WTC11 (cell line): Measurements from ENCODE around the gene RAB32. TPM values are rescaled to one million over a fixed set of nuclear protein-coding genes. Genes with fewer than 3 reads are reported as not detected.

Experiments used
- ATAC-seq: fragments of 200-7000 bp; cut with Tn5 transposase; 2 replicates; pipeline ENCODE4 v1.10.0; 2021; ENCODE audit warnings: mild to moderate bottlenecking, moderate library complexity
- CTCF ChIA-PET: fragments of 300-600 bp; sonication (Branson Sonifier 250); formaldehyde crosslinking; loops from one replicate; lab custom pipeline; 2021; ENCODE audit warnings: antibody characterized with exemption; lab: Charles Lee
- POLR2A ChIA-PET: fragments of 350-600 bp; sonication (Branson Sonifier 250); formaldehyde crosslinking; loops from one replicate; lab custom pipeline; 2021; ENCODE audit warnings: antibody characterized with exemption; lab: Charles Lee
- DNase-seq: peaks from one replicate; pipeline ENCODE4 v3.0.0; 2021; ENCODE audit warnings: low spot score
- H3K27ac Mint-ChIP-seq: 2 replicates; pipeline ENCODE4 v1.8.0; 2021; ENCODE audit warnings: mixed read lengths
- H3K27me3 Mint-ChIP-seq: 2 replicates; pipeline ENCODE4 v1.8.0; 2021; ENCODE audit warnings: low read depth, mild to moderate bottlenecking, moderate library complexity, mixed read lengths
- H3K36me3 Mint-ChIP-seq: 2 replicates; pipeline ENCODE4 v1.8.0; 2021; ENCODE audit warnings: mixed read lengths
- H3K4me1 Mint-ChIP-seq: 2 replicates; pipeline ENCODE4 v1.8.0; 2022; ENCODE audit warnings: mixed read lengths
- H3K4me3 Mint-ChIP-seq: 2 replicates; pipeline ENCODE4 v1.8.0; 2021; ENCODE audit warnings: mild to moderate bottlenecking, moderate library complexity, mixed read lengths
- H3K9me3 Mint-ChIP-seq: 2 replicates; pipeline ENCODE4 v1.8.0; 2021; ENCODE audit warnings: mixed read lengths
- CREB1 ChIP-seq: sonication (generic); formaldehyde crosslinking; IDR thresholded peaks from 2 replicates; pipeline ENCODE4 v1.8.0; 2023; ENCODE audit warnings: mild to moderate bottlenecking, missing genetic modification reagents
- JAZF1 ChIP-seq: fragments of 250-450 bp; sonication (Bioruptor Pico); IDR thresholded peaks from 2 replicates; pipeline ENCODE4 v1.9.0; 2021; ENCODE audit warnings: moderate library complexity, mild to moderate bottlenecking, inconsistent platforms
- MYBL2 ChIP-seq: sonication (generic); formaldehyde crosslinking; IDR thresholded peaks from 2 replicates; pipeline ENCODE4 v1.8.1; 2023; ENCODE audit warnings: mild to moderate bottlenecking, moderate library complexity, missing genetic modification reagents
- NFYB ChIP-seq: sonication (generic); formaldehyde crosslinking; conservative IDR thresholded peaks from 2 replicates; pipeline ENCODE4 v1.8.0; 2022; ENCODE audit warnings: low read depth, missing genetic modification reagents
- NR1H2 ChIP-seq: sonication (generic); formaldehyde crosslinking; IDR thresholded peaks from 2 replicates; pipeline ENCODE4 v1.9.0; 2021; ENCODE audit warnings: mild to moderate bottlenecking, moderate library complexity, missing genetic modification reagents
- OVOL2 ChIP-seq: fragments of 250-450 bp; sonication (Bioruptor Pico); IDR thresholded peaks from 2 replicates; pipeline ENCODE4 v1.9.0; 2021; ENCODE audit warnings: mild to moderate bottlenecking, borderline replicate concordance
- RORB ChIP-seq: fragments of 250-450 bp; sonication (Bioruptor Pico); IDR thresholded peaks from 2 replicates; pipeline ENCODE4 v1.9.0; 2021; ENCODE audit warnings: mild to moderate bottlenecking
- SMAD3 ChIP-seq: sonication (generic); formaldehyde crosslinking; IDR thresholded peaks from 2 replicates; pipeline ENCODE4 v1.8.0; 2022; ENCODE audit warnings: missing genetic modification reagents, mild to moderate bottlenecking, borderline replicate concordance
- ZNF138 ChIP-seq: sonication (generic); formaldehyde crosslinking; conservative IDR thresholded peaks from 2 replicates; pipeline ENCODE4 v1.8.1; 2022; ENCODE audit warnings: mild to moderate bottlenecking, moderate library complexity, missing genetic modification reagents
- ZNF396 ChIP-seq: fragments of 250-450 bp; sonication (Bioruptor Pico); IDR thresholded peaks from 2 replicates; pipeline ENCODE4 v1.8.0; 2021; ENCODE audit warnings: mild to moderate bottlenecking, moderate library complexity, borderline replicate concordance
- total RNA-seq: library from RNA; stranded (reverse); gene quantifications from 3 replicates; pipeline ENCODE4 v1.2.3, GENCODE V29; 2021
- TF ChIP-seq, protein P1 (sequence below): sonication (generic); formaldehyde crosslinking; IDR thresholded peaks from 2 replicates; pipeline ENCODE4 v1.8.0; 2022; ENCODE audit warnings: mild to moderate bottlenecking, missing genetic modification reagents
- TF ChIP-seq, protein P2 (sequence below): fragments of 250-450 bp; sonication (Bioruptor Pico); IDR thresholded peaks from 2 replicates; pipeline ENCODE4 v1.9.0; 2021; ENCODE audit warnings: moderate library complexity, mild to moderate bottlenecking, inconsistent platforms, borderline replicate concordance
- TF ChIP-seq, protein P3 (sequence below): sonication (generic); formaldehyde crosslinking; conservative IDR thresholded peaks from 2 replicates; pipeline ENCODE4 v1.8.1; 2023; ENCODE audit warnings: mild to moderate bottlenecking, low read depth, missing genetic modification reagents, moderate library complexity
- TF ChIP-seq, protein P4 (sequence below): sonication (generic); formaldehyde crosslinking; IDR thresholded peaks from 2 replicates; pipeline ENCODE4 v1.8.0; 2022; ENCODE audit warnings: mild to moderate bottlenecking, missing genetic modification reagents
- TF ChIP-seq, protein P5 (sequence below): sonication (generic); formaldehyde crosslinking; IDR thresholded peaks from 2 replicates; pipeline ENCODE4 v1.8.1; 2023; ENCODE audit warnings: mild to moderate bottlenecking, missing genetic modification reagents, moderate library complexity
- TF ChIP-seq, protein P6 (sequence below): fragments of 250-450 bp; sonication (Bioruptor Pico); IDR thresholded peaks from 2 replicates; pipeline ENCODE4 v1.9.0; 2021; ENCODE audit warnings: mild to moderate bottlenecking
- TF ChIP-seq, protein P7 (sequence below): sonication (generic); formaldehyde crosslinking; IDR thresholded peaks from 2 replicates; pipeline ENCODE4 v1.8.1; 2022; ENCODE audit warnings: missing genetic modification reagents, borderline replicate concordance
- TF ChIP-seq, protein P8 (sequence below): sonication (generic); formaldehyde crosslinking; IDR thresholded peaks from 2 replicates; pipeline ENCODE4 v1.8.0; 2022; ENCODE audit warnings: missing genetic modification reagents
- TF ChIP-seq, protein P9 (sequence below): sonication (generic); formaldehyde crosslinking; IDR thresholded peaks from 2 replicates; pipeline ENCODE4 v1.8.0; 2023; ENCODE audit warnings: missing genetic modification reagents, mild to moderate bottlenecking, borderline replicate concordance

RAB32 gene
- total RNA-seq, 1 experiment from 2014 or later: 3.9 TPM

DNA sequence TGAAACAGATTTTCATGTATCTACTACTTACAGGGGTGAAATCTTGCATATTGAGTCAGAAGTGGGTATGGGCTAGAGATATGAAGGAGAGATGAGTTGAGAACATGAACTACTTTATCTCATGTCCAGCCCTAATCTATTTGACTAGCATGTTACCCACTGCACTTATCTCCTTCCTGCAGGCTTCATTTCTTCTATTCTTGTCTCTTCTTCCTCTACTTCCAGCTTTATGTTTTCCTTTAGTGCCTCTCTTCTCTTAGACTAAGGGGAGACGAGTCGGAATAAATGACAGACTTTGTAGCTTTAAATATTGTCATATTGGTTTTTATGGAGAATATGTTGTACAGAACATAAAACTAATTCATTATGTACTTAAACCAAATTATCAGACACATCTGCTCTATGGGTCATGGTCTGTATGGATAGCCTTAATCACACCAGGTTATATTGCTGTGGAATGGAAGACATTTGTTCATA is 5.3 kb downstream of the RAB32 start:
- no peak for TF ChIP-seq SMAD3 (CRISPR knock-in tag)
- TF ChIP-seq, protein P1, sequence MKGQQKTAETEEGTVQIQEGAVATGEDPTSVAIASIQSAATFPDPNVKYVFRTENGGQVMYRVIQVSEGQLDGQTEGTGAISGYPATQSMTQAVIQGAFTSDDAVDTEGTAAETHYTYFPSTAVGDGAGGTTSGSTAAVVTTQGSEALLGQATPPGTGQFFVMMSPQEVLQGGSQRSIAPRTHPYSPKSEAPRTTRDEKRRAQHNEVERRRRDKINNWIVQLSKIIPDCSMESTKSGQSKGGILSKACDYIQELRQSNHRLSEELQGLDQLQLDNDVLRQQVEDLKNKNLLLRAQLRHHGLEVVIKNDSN (CRISPR knock-in tag): no peak
- TF ChIP-seq MYBL2: no peak
- TF ChIP-seq, protein P2, sequence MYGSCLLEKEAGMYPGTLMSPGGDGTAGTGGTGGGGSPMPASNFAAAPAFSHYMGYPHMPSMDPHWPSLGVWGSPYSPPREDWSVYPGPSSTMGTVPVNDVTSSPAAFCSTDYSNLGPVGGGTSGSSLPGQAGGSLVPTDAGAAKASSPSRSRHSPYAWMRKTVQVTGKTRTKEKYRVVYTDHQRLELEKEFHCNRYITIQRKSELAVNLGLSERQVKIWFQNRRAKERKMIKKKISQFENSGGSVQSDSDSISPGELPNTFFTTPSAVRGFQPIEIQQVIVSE (CRISPR knock-in tag): no peak
- no peak for TF ChIP-seq ZNF396 (CRISPR knock-in tag)
- TF ChIP-seq, protein P3, sequence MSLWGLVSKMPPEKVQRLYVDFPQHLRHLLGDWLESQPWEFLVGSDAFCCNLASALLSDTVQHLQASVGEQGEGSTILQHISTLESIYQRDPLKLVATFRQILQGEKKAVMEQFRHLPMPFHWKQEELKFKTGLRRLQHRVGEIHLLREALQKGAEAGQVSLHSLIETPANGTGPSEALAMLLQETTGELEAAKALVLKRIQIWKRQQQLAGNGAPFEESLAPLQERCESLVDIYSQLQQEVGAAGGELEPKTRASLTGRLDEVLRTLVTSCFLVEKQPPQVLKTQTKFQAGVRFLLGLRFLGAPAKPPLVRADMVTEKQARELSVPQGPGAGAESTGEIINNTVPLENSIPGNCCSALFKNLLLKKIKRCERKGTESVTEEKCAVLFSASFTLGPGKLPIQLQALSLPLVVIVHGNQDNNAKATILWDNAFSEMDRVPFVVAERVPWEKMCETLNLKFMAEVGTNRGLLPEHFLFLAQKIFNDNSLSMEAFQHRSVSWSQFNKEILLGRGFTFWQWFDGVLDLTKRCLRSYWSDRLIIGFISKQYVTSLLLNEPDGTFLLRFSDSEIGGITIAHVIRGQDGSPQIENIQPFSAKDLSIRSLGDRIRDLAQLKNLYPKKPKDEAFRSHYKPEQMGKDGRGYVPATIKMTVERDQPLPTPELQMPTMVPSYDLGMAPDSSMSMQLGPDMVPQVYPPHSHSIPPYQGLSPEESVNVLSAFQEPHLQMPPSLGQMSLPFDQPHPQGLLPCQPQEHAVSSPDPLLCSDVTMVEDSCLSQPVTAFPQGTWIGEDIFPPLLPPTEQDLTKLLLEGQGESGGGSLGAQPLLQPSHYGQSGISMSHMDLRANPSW: no peak
- no peak for TF ChIP-seq ZNF138 (CRISPR knock-in tag)
- TF ChIP-seq, protein P4, sequence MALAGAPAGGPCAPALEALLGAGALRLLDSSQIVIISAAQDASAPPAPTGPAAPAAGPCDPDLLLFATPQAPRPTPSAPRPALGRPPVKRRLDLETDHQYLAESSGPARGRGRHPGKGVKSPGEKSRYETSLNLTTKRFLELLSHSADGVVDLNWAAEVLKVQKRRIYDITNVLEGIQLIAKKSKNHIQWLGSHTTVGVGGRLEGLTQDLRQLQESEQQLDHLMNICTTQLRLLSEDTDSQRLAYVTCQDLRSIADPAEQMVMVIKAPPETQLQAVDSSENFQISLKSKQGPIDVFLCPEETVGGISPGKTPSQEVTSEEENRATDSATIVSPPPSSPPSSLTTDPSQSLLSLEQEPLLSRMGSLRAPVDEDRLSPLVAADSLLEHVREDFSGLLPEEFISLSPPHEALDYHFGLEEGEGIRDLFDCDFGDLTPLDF (CRISPR knock-in tag): no peak
- TF ChIP-seq, protein P5, sequence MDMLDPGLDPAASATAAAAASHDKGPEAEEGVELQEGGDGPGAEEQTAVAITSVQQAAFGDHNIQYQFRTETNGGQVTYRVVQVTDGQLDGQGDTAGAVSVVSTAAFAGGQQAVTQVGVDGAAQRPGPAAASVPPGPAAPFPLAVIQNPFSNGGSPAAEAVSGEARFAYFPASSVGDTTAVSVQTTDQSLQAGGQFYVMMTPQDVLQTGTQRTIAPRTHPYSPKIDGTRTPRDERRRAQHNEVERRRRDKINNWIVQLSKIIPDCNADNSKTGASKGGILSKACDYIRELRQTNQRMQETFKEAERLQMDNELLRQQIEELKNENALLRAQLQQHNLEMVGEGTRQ (CRISPR knock-in tag): no peak
- no peak for TF ChIP-seq RORB (CRISPR knock-in tag)
- no peak for TF ChIP-seq OVOL2 (CRISPR knock-in tag)
- TF ChIP-seq, protein P6, sequence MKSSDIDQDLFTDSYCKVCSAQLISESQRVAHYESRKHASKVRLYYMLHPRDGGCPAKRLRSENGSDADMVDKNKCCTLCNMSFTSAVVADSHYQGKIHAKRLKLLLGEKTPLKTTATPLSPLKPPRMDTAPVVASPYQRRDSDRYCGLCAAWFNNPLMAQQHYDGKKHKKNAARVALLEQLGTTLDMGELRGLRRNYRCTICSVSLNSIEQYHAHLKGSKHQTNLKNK (CRISPR knock-in tag): no peak
- TF ChIP-seq JAZF1 (CRISPR knock-in tag): no peak
- TF ChIP-seq, protein P7, sequence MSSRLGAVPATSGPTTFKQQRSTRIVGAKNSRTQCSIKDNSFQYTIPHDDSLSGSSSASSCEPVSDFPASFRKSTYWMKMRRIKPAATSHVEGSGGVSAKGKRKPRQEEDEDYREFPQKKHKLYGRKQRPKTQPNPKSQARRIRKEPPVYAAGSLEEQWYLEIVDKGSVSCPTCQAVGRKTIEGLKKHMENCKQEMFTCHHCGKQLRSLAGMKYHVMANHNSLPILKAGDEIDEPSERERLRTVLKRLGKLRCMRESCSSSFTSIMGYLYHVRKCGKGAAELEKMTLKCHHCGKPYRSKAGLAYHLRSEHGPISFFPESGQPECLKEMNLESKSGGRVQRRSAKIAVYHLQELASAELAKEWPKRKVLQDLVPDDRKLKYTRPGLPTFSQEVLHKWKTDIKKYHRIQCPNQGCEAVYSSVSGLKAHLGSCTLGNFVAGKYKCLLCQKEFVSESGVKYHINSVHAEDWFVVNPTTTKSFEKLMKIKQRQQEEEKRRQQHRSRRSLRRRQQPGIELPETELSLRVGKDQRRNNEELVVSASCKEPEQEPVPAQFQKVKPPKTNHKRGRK (CRISPR knock-in tag): no peak
- no peak for TF ChIP-seq CREB1 (CRISPR knock-in tag)
- no peak for TF ChIP-seq NR1H2 (CRISPR knock-in tag)
- TF ChIP-seq, protein P8, sequence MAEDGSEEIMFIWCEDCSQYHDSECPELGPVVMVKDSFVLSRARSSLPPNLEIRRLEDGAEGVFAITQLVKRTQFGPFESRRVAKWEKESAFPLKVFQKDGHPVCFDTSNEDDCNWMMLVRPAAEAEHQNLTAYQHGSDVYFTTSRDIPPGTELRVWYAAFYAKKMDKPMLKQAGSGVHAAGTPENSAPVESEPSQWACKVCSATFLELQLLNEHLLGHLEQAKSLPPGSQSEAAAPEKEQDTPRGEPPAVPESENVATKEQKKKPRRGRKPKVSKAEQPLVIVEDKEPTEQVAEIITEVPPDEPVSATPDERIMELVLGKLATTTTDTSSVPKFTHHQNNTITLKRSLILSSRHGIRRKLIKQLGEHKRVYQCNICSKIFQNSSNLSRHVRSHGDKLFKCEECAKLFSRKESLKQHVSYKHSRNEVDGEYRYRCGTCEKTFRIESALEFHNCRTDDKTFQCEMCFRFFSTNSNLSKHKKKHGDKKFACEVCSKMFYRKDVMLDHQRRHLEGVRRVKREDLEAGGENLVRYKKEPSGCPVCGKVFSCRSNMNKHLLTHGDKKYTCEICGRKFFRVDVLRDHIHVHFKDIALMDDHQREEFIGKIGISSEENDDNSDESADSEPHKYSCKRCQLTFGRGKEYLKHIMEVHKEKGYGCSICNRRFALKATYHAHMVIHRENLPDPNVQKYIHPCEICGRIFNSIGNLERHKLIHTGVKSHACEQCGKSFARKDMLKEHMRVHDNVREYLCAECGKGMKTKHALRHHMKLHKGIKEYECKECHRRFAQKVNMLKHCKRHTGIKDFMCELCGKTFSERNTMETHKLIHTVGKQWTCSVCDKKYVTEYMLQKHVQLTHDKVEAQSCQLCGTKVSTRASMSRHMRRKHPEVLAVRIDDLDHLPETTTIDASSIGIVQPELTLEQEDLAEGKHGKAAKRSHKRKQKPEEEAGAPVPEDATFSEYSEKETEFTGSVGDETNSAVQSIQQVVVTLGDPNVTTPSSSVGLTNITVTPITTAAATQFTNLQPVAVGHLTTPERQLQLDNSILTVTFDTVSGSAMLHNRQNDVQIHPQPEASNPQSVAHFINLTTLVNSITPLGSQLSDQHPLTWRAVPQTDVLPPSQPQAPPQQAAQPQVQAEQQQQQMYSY (CRISPR knock-in tag): no peak
- TF ChIP-seq, protein P9, sequence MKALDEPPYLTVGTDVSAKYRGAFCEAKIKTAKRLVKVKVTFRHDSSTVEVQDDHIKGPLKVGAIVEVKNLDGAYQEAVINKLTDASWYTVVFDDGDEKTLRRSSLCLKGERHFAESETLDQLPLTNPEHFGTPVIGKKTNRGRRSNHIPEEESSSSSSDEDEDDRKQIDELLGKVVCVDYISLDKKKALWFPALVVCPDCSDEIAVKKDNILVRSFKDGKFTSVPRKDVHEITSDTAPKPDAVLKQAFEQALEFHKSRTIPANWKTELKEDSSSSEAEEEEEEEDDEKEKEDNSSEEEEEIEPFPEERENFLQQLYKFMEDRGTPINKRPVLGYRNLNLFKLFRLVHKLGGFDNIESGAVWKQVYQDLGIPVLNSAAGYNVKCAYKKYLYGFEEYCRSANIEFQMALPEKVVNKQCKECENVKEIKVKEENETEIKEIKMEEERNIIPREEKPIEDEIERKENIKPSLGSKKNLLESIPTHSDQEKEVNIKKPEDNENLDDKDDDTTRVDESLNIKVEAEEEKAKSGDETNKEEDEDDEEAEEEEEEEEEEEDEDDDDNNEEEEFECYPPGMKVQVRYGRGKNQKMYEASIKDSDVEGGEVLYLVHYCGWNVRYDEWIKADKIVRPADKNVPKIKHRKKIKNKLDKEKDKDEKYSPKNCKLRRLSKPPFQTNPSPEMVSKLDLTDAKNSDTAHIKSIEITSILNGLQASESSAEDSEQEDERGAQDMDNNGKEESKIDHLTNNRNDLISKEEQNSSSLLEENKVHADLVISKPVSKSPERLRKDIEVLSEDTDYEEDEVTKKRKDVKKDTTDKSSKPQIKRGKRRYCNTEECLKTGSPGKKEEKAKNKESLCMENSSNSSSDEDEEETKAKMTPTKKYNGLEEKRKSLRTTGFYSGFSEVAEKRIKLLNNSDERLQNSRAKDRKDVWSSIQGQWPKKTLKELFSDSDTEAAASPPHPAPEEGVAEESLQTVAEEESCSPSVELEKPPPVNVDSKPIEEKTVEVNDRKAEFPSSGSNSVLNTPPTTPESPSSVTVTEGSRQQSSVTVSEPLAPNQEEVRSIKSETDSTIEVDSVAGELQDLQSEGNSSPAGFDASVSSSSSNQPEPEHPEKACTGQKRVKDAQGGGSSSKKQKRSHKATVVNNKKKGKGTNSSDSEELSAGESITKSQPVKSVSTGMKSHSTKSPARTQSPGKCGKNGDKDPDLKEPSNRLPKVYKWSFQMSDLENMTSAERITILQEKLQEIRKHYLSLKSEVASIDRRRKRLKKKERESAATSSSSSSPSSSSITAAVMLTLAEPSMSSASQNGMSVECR (CRISPR knock-in tag): no peak
- no peak for TF ChIP-seq NFYB (CRISPR knock-in tag)
- Mint-ChIP-seq H3K4me1 (peaks cover 15% of the 10 kb centered on the region), H3K9me3 (no peaks in the 10 kb centered on the region), H3K36me3 (peaks cover 7% of the 10 kb centered on the region), H3K27ac (no peak overlapping the region), H3K4me3 (no peak overlapping the region), H3K27me3 (peaks cover 11% of the 10 kb centered on the region)
- CTCF ChIA-PET: no interaction called here
- POLR2A ChIA-PET: no interaction called here
- DNase-seq: no peak
- ATAC-seq: no peak
